GM19023 (cell line): Measurements from ENCODE around the gene GPR142.

ENCODE experiments used
- ATAC-seq: cut with Tn5 transposase; IDR thresholded peaks from one replicate; pipeline ENCODE4 v1.9.1; 2021; ENCODE audit warnings: mild to moderate bottlenecking, moderate library complexity; ENCODE audit not compliant: unreplicated experiment

Gene GPR142

DNA sequence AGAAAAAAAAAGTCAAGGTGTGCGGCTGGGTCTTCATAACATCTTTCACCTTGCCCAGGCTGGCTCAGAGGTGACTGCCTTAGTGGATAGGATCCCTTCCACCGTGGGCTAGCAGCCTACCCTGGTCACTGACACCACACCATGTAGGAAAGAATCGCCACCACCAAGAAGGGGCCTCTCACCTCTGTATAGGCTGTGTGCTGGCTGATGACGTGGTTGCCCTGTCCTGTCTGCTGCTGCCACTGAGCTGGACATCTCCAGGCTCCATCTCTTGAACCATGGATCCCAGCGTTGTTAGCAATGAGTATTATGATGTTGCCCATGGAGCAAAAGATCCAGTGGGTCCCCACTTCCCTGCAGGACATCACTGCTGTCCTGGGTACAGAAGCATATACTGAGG, at the start of gene GPR142:
Gene GPR142 (plus strand): TSS at position 301 of the 400 bp plus-strand sequence. CDS start 2,035 bp downstream, outside the sequence.
- no peak for ATAC-seq

DNA sequence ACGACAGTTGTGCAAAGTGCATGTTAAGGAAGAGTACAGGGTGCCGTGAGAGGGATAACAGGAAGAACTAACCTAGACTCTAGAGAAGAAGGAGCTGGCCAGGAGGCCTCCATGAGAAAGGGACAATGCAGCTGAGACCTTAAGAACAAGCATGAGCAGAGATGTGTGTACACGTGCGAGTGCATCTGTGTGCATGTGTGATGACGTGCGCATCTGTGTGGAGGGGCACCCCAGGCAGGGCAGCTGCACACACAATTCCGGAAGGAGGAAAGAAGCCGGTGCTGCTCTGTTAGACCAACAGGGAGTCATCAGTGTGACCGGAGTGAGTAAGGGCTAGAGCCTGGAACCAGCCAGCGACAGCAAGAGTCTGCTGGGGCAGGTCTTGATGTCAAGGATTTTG, 48.9 kb upstream of the GPR142 start:
- no peak for ATAC-seq

DNA sequence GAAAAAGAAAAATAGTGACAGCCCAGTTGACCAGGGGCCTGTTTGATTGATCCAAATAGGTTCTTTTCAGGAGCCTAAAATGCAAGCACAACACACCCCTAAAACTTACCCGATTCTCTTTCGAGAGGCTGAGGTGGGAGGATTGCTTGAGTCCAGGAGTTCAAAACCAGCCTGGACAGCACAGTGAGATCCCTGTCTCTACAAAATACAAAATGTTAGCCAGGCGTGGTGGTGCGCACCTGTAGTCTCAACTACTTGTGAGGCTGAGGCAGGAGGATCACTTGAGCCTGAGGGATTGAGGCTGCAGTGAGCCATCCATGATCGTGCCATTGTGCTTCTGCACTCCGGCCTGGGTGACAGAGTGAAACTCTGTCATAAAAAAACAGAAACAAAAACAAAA, 42.8 kb upstream of the GPR142 start:
- no peak for ATAC-seq

- no peak for ATAC-seq
These were observed 41.9 kb upstream of the GPR142 start for GRCh38 chr17:74325376-74325742.

DNA sequence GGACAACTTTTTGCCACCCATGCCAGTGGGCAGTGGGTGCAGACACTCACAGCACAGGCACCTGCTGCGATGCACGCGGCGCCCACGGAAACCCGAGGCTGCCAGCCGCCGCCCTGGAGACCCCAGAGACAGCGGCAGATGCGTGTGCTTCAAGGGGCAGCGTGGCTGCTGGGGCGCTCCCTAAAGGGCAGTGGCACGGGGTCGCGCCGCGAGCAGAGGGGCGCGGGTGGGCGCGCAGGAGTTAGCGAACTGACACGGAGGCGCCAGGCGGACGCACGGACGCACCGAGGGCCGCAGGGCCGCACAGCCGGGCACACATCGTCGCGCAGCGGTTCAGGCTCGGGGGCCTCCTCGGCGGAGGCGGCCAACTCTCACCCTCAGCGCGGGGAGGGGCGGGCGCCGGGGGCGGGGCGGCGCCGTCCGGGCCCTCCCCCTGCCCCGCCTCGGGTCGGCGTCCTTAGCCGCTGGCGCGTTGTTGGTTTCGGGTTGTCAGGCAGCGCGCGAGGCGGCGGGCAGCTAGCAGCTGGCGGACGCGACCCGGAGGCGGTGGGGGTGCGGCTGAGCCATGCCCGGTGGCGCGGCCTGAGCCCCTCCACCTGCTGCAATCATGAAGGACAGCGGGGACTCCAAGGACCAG, 41.4 kb upstream of the GPR142 start, which contains the start of gene KIF19:
Gene KIF19 (plus strand): TSS at position 484 of the 637 bp plus-strand sequence. CDS start 124 bp downstream, at position 608.
- no peak for ATAC-seq

GRCh38 chr17:74326506-74326905, 40.8 kb upstream of the GPR142 start:
- no peak for ATAC-seq

DNA sequence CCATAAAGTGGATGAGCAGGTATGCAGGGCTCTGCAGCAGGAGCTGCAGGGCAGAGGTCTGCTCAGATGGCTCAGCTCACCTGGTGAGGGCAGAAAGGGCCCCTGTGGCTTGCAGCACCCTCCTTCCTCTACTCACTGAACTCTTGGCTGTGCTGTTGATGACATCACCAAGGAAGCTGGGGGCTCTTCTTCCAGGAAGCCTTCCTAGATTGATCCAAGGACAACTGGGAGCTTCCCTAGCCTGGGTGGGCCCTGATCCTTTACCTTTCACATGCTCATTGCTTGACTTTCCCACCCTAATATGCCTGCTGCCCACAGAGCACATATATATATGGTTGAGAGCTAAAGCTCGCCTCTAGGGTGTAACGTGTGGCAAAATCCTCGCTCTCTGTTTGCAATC, 38.8 kb upstream of the GPR142 start:
- no peak for ATAC-seq

DNA sequence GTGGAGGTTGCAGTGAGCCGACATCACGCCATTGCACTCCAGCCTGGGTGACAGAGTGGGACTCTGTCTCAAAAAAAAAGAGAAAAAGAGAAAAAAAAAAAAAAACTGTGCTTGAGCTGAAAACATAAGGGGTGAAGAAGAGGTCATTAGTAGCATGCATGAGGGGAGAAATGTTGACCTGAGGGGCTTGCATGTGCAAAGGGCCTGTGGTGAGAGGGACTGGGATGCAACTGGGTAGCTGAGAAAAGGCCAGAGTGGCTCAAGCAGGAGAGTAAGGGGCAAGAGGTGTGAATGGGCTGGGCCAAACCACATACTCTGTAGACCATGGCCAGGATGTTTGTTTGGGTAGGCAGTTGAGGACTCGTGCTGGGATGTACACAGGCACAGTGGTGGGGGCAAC, 37.9 kb upstream of the GPR142 start:
- ATAC-seq, result no peak

- ATAC-seq, result no peak
These were observed 36.9 kb upstream of the GPR142 start for GRCh38 chr17:74330446-74330845.

DNA sequence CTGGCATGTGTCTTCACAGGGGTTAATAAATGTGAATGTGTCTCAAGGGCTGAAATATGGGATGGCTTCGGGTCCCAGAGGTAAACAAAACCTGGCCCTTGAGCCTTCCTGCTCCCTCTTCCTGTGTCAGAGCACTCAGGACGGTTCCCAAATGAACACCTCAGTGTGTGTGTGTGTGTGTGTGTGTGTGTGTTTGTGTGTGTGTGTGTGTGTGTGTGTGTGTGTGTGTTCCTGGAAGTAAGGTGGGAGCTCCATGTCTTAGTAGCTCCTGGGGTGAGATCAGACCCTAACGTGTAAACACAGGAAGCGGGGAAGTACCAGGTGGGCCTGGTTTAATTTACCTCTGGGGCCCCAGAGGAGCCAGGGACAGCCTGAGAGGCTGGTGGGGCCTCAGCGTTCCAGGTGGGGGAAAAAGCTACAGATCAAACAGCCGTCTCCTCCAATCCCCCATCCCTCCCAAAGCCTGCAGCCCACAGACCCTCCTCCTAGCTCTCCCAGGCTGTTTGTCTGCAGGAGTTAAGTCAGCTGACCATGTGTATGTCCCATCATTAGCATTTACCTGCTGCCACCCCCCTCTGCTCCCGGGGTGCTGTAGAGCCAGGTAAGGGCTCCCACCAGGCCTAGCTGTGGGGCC, 35.2 kb upstream of the GPR142 start:
- no peak for ATAC-seq

- ATAC-seq, result no peak
These were observed 34.5 kb upstream of the GPR142 start for GRCh38 chr17:74332763-74333283.

DNA sequence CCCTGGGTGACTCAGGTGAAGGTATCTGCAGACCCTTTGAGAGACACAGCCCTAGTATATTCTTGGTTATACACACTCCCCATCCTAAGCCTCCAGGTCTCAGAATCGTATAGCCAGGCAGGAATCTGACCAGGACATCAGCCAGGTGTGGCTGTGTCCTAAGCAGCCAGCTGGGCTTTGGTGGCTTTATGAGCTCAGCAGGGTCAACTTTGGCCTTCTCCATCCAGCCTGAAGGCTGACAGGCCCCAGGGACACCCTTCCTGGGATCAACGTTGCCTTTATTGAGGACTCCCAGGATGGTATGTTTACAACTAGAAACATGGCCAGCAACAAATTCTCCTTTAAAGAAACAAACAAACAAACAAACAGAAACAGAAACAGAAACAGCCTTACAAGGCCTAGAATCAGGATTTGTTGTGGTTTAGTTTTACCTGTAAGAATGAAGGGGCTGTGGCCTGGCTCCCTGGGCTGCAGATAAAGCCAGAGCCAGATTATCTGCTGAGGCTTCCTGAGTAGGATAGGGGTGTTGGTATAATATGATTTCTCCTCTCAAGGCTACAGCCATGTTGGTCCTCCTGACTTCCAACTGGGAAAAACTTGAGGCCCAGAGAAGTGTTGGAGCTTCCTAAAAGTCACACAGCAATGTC, 32.8 kb upstream of the GPR142 start:
- ATAC-seq, result no peak

DNA sequence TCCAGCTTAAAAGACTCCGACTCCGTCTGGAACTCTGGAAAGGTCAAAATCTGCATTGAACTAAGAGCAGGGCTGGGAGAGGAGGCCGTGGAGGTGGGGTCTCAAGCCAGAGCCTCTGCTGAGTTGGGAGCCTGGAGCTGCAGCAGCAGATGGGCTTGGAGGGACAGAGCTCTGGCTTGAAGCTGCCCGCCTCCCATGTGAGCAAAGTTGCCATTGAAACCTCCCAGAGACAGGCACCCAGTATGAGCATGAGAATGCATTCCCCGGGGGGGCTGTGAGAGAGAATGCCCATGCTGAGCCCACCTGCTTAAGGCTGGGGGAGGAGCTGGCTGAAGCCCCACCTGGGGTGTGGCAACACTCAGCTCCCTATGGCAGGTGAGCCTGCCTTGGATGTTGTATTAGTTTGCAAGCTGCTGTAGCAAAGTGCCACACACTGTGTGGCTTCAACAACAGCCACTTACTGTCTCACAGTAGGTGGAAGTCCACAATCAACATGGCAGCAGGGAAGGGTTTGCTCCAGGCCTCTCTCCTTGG, 31.7 kb upstream of the GPR142 start:
- ATAC-seq, result no peak

DNA sequence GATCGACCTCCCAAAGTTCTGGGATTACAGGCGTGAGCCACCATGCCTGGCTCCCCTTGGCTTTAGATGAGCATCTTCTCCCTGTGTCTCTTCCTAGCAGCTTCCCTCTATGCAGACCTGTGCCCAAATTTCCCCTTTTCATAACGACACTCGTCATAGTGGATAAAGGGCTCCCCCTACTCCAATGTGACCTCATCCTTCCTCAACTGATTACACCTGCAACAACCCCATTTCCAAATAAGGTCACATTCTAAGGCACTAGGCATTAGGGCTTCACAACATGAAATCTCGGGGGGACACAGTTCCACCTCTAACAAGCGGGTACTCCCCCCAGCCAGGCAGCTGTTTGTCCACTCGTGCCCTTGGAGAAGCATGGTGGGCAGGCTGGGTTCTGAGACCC, 31.0 kb upstream of the GPR142 start:
- ATAC-seq, result no peak

DNA sequence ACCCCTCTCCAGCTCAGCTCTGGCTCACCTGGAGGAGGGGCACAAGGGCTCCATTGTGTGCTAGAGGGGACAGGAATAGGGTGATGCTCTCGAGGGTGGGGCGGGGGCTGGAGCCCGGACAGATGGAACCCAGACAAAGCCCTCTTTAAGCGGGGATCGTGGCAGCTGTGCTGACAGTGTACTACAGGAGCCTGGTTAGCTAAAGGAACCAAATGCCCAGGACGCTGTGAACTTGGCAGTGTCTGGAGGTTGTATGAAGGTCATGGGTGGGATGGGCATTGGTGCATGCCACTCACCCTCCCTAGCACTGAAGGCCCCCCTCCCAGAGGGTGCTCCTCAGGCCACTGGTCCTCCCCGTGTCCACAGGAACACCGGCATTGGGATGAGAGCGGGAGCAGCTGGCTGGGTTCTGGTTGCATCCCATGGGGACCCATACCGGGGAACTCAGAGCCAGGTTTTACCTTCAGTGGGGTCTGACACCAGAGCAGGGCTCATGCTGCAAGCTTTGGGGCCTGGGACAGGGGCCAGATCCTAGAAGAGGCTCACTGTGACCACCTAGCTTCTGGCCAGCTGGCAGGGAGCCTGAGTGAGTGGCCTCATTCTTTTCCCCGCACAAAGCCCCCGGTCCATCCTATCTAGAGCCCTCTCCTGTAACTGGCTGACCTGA, 29.3 kb upstream of the GPR142 start:
- ATAC-seq, result no peak

GRCh38 chr17:74339537-74340195, 27.6 kb upstream of the GPR142 start:
- no peak for ATAC-seq

- no peak for ATAC-seq
These were observed 26.8 kb upstream of the GPR142 start for GRCh38 chr17:74340470-74341023.

- no peak for ATAC-seq
These were observed 25.1 kb upstream of the GPR142 start for GRCh38 chr17:74342224-74342623.

- ATAC-seq, result no peak
These were observed 24.2 kb upstream of the GPR142 start for GRCh38 chr17:74343121-74343520.

GRCh38 chr17:74343526-74344284, 23.6 kb upstream of the GPR142 start:
- no peak for ATAC-seq
